Measurements from ENCODE around the gene SORCS1. TPM values are rescaled to one million over a fixed set of nuclear protein-coding genes. Genes with fewer than 3 reads are reported as not detected.

SORCS1 gene
- total RNA-seq, 4 donors from 2014 or later = 7.1 to 16.7 (median 10.7) TPM

GRCh38 chr10:107083388-107084009, 81.0 kb downstream of the SORCS1 start:
- H3K9me3 ChIP-seq = no peaks in the 10 kb centered on the region
- no peaks in the 10 kb centered on the region for H3K4me1 ChIP-seq
- H3K27ac ChIP-seq (replicated peaks in 1 of 4) = no peak overlapping the region
- intact Hi-C loops (cut with DNase I) = no loop called here
- WGBS = 83% methylated on average over 3 of the region's 3 CpGs
- no peak overlapping the region for H3K4me3 ChIP-seq
- H3K27me3 ChIP-seq = peaks cover 0 to 9% (median 0%) of the 10 kb centered on the region in 4 donors
- DNase-seq (ENCODE audit: extremely low spot score) = no peak
- TF ChIP-seq EP300 (IDR thresholded peaks at IDR 0.05) (no peak), POLR2AphosphoS5 (IDR thresholded peaks at IDR 0.05) (no peak), POLR2A (IDR thresholded peaks at IDR 0.05; ENCODE audit: low read depth) (no peak), CTCF (IDR thresholded peaks at IDR 0.05) (no peak)
- no peaks in the 10 kb centered on the region for H3K36me3 ChIP-seq

GRCh38 chr10:107081644-107082043, 82.9 kb downstream of the SORCS1 start:
- no peak overlapping the region for H3K4me3 ChIP-seq
- no peak for DNase-seq (ENCODE audit: extremely low spot score)
- peaks cover 0 to 2% (median 0%) of the 10 kb centered on the region in 4 donors for H3K27me3 ChIP-seq
- H3K9me3 ChIP-seq = no peaks in the 10 kb centered on the region
- no peak overlapping the region for H3K27ac ChIP-seq (replicated peaks in 1 of 4)
- H3K4me1 ChIP-seq = no peaks in the 10 kb centered on the region
- intact Hi-C loops (cut with DNase I) = no loop called here
- 75% methylated on average over 1 of the region's 1 CpG for WGBS
- H3K36me3 ChIP-seq = no peaks in the 10 kb centered on the region
- TF ChIP-seq CTCF (IDR thresholded peaks at IDR 0.05) (no peak), EP300 (IDR thresholded peaks at IDR 0.05) (no peak), POLR2AphosphoS5 (IDR thresholded peaks at IDR 0.05) (no peak), POLR2A (IDR thresholded peaks at IDR 0.05; ENCODE audit: low read depth) (no peak)

GRCh38 chr10:107075117-107075516, 89.4 kb downstream of the SORCS1 start:
- no peaks in the 10 kb centered on the region for H3K27me3 ChIP-seq
- H3K4me3 ChIP-seq = no peak overlapping the region
- 78% methylated on average over 2 of the region's 2 CpGs for WGBS
- DNase-seq (ENCODE audit: extremely low spot score) = no peak
- H3K9me3 ChIP-seq = no peaks in the 10 kb centered on the region
- intact Hi-C loops (cut with DNase I) = no loop called here
- no peak overlapping the region for H3K27ac ChIP-seq (replicated peaks in 1 of 4)
- TF ChIP-seq POLR2A (IDR thresholded peaks at IDR 0.05; ENCODE audit: low read depth) (no peak), CTCF (IDR thresholded peaks at IDR 0.05) (no peak), EP300 (IDR thresholded peaks at IDR 0.05) (no peak), POLR2AphosphoS5 (IDR thresholded peaks at IDR 0.05) (no peak)
- H3K4me1 ChIP-seq = no peaks in the 10 kb centered on the region
- no peaks in the 10 kb centered on the region for H3K36me3 ChIP-seq

GRCh38 chr10:107072786-107073185, 91.7 kb downstream of the SORCS1 start:
- Histone ChIP-seq H3K27ac (replicated peaks in 1 of 4) (no peak overlapping the region), H3K9me3 (no peaks in the 10 kb centered on the region), H3K4me1 (no peaks in the 10 kb centered on the region), H3K27me3 (no peaks in the 10 kb centered on the region), H3K4me3 (no peak overlapping the region), H3K36me3 (no peaks in the 10 kb centered on the region)
- WGBS = 86% methylated on average over 5 of the region's 5 CpGs
- DNase-seq (ENCODE audit: extremely low spot score) = no peak
- intact Hi-C loops (cut with DNase I) = no loop called here
- TF ChIP-seq CTCF (IDR thresholded peaks at IDR 0.05) (no peak), EP300 (IDR thresholded peaks at IDR 0.05) (no peak), POLR2A (IDR thresholded peaks at IDR 0.05; ENCODE audit: low read depth) (no peak), POLR2AphosphoS5 (IDR thresholded peaks at IDR 0.05) (no peak)

GRCh38 chr10:107072028-107072427, 92.5 kb downstream of the SORCS1 start:
- H3K9me3 ChIP-seq = no peaks in the 10 kb centered on the region
- 74% methylated on average over 3 of the region's 3 CpGs for WGBS
- H3K4me1 ChIP-seq = no peaks in the 10 kb centered on the region
- intact Hi-C loops (cut with DNase I) = no loop called here
- H3K4me3 ChIP-seq = no peak overlapping the region
- DNase-seq (ENCODE audit: extremely low spot score) = no peak
- H3K27ac ChIP-seq (replicated peaks in 1 of 4) = no peak overlapping the region
- no peaks in the 10 kb centered on the region for H3K36me3 ChIP-seq
- no peaks in the 10 kb centered on the region for H3K27me3 ChIP-seq
- TF ChIP-seq EP300 (IDR thresholded peaks at IDR 0.05) (no peak), POLR2A (IDR thresholded peaks at IDR 0.05; ENCODE audit: low read depth) (no peak), POLR2AphosphoS5 (IDR thresholded peaks at IDR 0.05) (no peak), CTCF (IDR thresholded peaks at IDR 0.05) (no peak)

All from esophagus muscularis mucosa (tissue), 4 donors.